ENCODE measurements around the gene DNMBP.
A peak's percentile ranks its signal among the peaks of the same experiment; 100 is the strongest.
"Not testable (repeated sequence)": the region's sequence is repeated elsewhere in the genome, so short reads cannot be mapped to it uniquely, and the experiment has no call there.

DNMBP gene

GRCh38 chr10:99973190-99973589 is 36.6 kb downstream of the DNMBP start:
- intact Hi-C loops (cut with DNase I), result no loop called here
- no peak for DNase-seq

- DNase-seq, result no peak
- intact Hi-C loops (cut with DNase I), result no loop called here
These were observed 41.8 kb downstream of the DNMBP start for GRCh38 chr10:99967961-99968360.

- intact Hi-C loops (cut with DNase I), result no loop called here
- DNase-seq, result no peak
These were observed 43.4 kb downstream of the DNMBP start for GRCh38 chr10:99966306-99966705.

- no peak for DNase-seq
- intact Hi-C loops (cut with DNase I), result no loop called here
These were observed 44.0 kb downstream of the DNMBP start for GRCh38 chr10:99965700-99966099.

- intact Hi-C loops (cut with DNase I), result no loop called here
- DNase-seq, result no peak
These were observed 45.0 kb downstream of the DNMBP start for GRCh38 chr10:99964791-99965190.

GRCh38 chr10:99963467-99964165 is 46.1 kb downstream of the DNMBP start:
- DNase-seq; intact Hi-C loops (cut with DNase I): not testable (repeated sequence)

GRCh38 chr10:99958806-99959205 is 50.9 kb downstream of the DNMBP start:
- DNase-seq, result no peak
- intact Hi-C loops (cut with DNase I), result no loop called here

GRCh38 chr10:99958302-99958701 is 51.4 kb downstream of the DNMBP start:
- no peak for DNase-seq
- intact Hi-C loops (cut with DNase I), result no loop called here

GRCh38 chr10:99953510-99953909 is 56.2 kb downstream of the DNMBP start:
- DNase-seq; intact Hi-C loops (cut with DNase I): not testable (repeated sequence)

GRCh38 chr10:99952799-99953198 is 56.9 kb downstream of the DNMBP start:
- intact Hi-C loops (cut with DNase I), result no loop called here
- no peak for DNase-seq

GRCh38 chr10:99946051-99946450 is 63.7 kb downstream of the DNMBP start:
- DNase-seq; intact Hi-C loops (cut with DNase I): not testable (repeated sequence)

- intact Hi-C loops (cut with DNase I), result no loop called here
- DNase-seq, result no peak
These were observed 64.5 kb downstream of the DNMBP start for GRCh38 chr10:99945263-99945662.

GRCh38 chr10:99944860-99945259 is 64.9 kb downstream of the DNMBP start:
- no peak for DNase-seq
- intact Hi-C loops (cut with DNase I), result no loop called here

GRCh38 chr10:99943908-99944307 is 65.8 kb downstream of the DNMBP start:
- DNase-seq, result no peak
- intact Hi-C loops (cut with DNase I), result no loop called here

- DNase-seq, result no peak
- intact Hi-C loops (cut with DNase I), result no loop called here
These were observed 67.6 kb downstream of the DNMBP start for GRCh38 chr10:99941942-99942820.

- DNase-seq, result no peak
- intact Hi-C loops (cut with DNase I), result no loop called here
These were observed 71.2 kb downstream of the DNMBP start for GRCh38 chr10:99938563-99938962.

GRCh38 chr10:99937630-99938029 is 72.1 kb downstream of the DNMBP start:
- DNase-seq, result no peak
- intact Hi-C loops (cut with DNase I), result no loop called here

- DNase-seq; intact Hi-C loops (cut with DNase I): not testable (repeated sequence)
These were observed 77.4 kb downstream of the DNMBP start for GRCh38 chr10:99932203-99932957.

GRCh38 chr10:99930731-99931550 is 78.8 kb downstream of the DNMBP start:
- DNase-seq, result peak in 18 of 42 donors; percentile 12 to 68 (median 27)
- intact Hi-C loops (cut with DNase I), result no loop called here

Measured in head of caudate nucleus (tissue), 42 donors.